Epithelial cell of proximal tubule (primary cell): Measurements from ENCODE around the gene CACNA1S. TPM values are rescaled to one million over a fixed set of nuclear protein-coding genes. Genes with fewer than 3 reads are reported as not detected.

Source experiments
- DNase-seq: peaks from one replicate; pipeline ENCODE4 v3.0.0-alpha.2; 2011; ENCODE audit warnings: low read depth
- H3K4me3 ChIP-seq: 2 replicates; pipeline ENCODE4 v1.5.1; 2011; ENCODE audit warnings: low read depth, mild to moderate bottlenecking, low read length
- total RNA-seq: library from RNA; depleted of rRNA; stranded (reverse); fragments of >200 nt; gene quantifications from 2 replicates; pipeline ENCODE4 v1.2.3, GENCODE V29; 2015
- TF ChIP-seq, protein P1 (sequence below): conservative IDR thresholded peaks from 2 replicates; pipeline ENCODE4 v1.5.1; 2012; ENCODE audit warnings: low read depth, mild to moderate bottlenecking, low read length

The CACNA1S gene
- total RNA-seq, 1 donor from 2014 or later = not detected

- DNase-seq = no peak
- TF ChIP-seq, protein P1, sequence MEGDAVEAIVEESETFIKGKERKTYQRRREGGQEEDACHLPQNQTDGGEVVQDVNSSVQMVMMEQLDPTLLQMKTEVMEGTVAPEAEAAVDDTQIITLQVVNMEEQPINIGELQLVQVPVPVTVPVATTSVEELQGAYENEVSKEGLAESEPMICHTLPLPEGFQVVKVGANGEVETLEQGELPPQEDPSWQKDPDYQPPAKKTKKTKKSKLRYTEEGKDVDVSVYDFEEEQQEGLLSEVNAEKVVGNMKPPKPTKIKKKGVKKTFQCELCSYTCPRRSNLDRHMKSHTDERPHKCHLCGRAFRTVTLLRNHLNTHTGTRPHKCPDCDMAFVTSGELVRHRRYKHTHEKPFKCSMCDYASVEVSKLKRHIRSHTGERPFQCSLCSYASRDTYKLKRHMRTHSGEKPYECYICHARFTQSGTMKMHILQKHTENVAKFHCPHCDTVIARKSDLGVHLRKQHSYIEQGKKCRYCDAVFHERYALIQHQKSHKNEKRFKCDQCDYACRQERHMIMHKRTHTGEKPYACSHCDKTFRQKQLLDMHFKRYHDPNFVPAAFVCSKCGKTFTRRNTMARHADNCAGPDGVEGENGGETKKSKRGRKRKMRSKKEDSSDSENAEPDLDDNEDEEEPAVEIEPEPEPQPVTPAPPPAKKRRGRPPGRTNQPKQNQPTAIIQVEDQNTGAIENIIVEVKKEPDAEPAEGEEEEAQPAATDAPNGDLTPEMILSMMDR = no peak
- no peak overlapping the region for H3K4me3 ChIP-seq
Measured at GRCh38 chr1:201069636-201070035, 42.6 kb downstream of the CACNA1S start.

- TF ChIP-seq, protein P1 = no peak
- H3K4me3 ChIP-seq = no peak overlapping the region
- no peak for DNase-seq
Measured at GRCh38 chr1:201068976-201069375, 43.2 kb downstream of the CACNA1S start.

- no peak overlapping the region for H3K4me3 ChIP-seq
- no peak for DNase-seq
- TF ChIP-seq, protein P1 = no peak
Measured at GRCh38 chr1:201066986-201067385, 45.2 kb downstream of the CACNA1S start.

GRCh38 chr1:201065686-201066085, 46.5 kb downstream of the CACNA1S start:
- TF ChIP-seq, protein P1 = no peak
- H3K4me3 ChIP-seq = no peak overlapping the region
- DNase-seq = no peak

DNA sequence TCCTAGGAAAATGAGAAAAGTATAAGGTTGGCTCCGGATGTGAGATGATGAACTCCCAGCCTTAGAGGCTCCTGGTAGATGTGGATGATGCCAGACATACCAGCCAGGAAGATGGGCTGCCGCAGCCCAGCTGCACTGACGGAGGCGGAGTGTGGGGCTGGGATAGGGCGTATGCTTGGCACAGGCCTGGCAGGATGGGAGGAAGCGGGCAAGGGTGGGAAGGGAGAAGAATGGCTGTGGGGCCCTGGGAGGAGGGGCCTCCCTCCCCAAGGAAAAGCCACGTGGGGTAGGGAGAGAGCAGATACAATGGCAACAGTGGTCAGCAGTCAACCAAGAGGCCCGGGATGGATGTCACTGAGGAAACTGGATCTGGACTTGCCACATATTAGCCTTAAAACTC, 47.4 kb downstream of the CACNA1S start:
- DNase-seq = no peak
- no peak overlapping the region for H3K4me3 ChIP-seq
- TF ChIP-seq, protein P1 = no peak

- DNase-seq = no peak
- H3K4me3 ChIP-seq = no peak overlapping the region
- TF ChIP-seq, protein P1 = no peak
Measured at GRCh38 chr1:201063145-201063544, 49.1 kb downstream of the CACNA1S start.

DNA sequence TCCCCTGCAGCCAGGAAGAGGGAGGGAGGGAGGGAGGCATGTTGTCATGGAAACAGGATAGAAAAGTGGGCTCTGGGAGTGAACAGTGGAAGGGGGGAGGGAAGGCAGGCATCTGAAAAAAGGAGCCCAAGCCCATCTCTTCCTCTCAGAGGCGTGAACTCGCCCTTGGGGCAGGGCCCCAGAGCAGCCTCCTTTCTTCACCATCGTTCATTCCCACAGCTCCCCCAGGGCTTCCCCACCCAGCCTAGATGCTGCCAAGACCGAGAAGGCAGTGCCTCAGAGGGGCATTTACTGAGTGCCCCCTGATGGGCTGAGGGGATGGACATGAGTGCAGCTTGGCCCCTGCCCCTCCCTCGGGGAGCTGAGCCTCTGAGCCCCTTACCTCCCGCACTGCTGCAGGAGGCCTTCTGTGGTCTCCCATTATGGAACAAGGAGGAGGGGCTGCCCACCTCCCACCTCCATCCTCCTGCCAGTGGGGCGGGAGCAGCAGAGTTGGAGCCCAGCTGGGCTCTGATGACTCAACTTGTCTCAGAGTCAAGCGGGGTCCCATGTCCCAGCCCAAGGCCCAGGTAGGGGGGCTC, 49.6 kb downstream of the CACNA1S start:
- TF ChIP-seq, protein P1 = no peak
- no peak for DNase-seq
- no peak overlapping the region for H3K4me3 ChIP-seq
